Measurements from ENCODE around the gene GPRC5A. TPM values are rescaled to one million over a fixed set of nuclear protein-coding genes. Genes with fewer than 3 reads are reported as not detected.

Gene GPRC5A
- total RNA-seq, 1 donor from 2014 or later = 13.1 TPM

GRCh38 chr12:12881151-12881909, 10.0 kb upstream of the GPRC5A start:
- Mint-ChIP-seq H3K9me3 (ENCODE audit: low read depth) (no peaks in the 10 kb centered on the region), H3K36me3 (ENCODE audit: low read depth) (no peaks in the 10 kb centered on the region), H3K4me3 (ENCODE audit: unreplicated experiment) (no peak overlapping the region), H3K27ac (ENCODE audit: unreplicated experiment) (peak overlapping the region; percentile 65), H3K27me3 (ENCODE audit: low read depth) (no peaks in the 10 kb centered on the region), H3K4me1 (ENCODE audit: low read depth) (peaks cover 56% of the 10 kb centered on the region)
- no peak for TF ChIP-seq CTCF (IDR thresholded peaks at IDR 0.05)
- DNase-seq (ENCODE audit: low spot score) = no peak

- no peaks in the 10 kb centered on the region for H3K36me3 Mint-ChIP-seq (ENCODE audit: low read depth)
- H3K27me3 Mint-ChIP-seq (ENCODE audit: low read depth) = no peaks in the 10 kb centered on the region
- H3K27ac Mint-ChIP-seq (ENCODE audit: unreplicated experiment) = no peak overlapping the region
- no peaks in the 10 kb centered on the region for H3K9me3 Mint-ChIP-seq (ENCODE audit: low read depth)
- H3K4me3 Mint-ChIP-seq (ENCODE audit: unreplicated experiment) = no peak overlapping the region
- no peak for DNase-seq (ENCODE audit: low spot score)
- TF ChIP-seq CTCF (IDR thresholded peaks at IDR 0.05) = no peak
- peaks cover 50% of the 10 kb centered on the region for H3K4me1 Mint-ChIP-seq (ENCODE audit: low read depth)
Observed at GRCh38 chr12:12882288-12882687, 9.1 kb upstream of the GPRC5A start.

- Mint-ChIP-seq H3K36me3 (ENCODE audit: low read depth) (no peaks in the 10 kb centered on the region), H3K9me3 (ENCODE audit: low read depth) (no peaks in the 10 kb centered on the region), H3K27ac (ENCODE audit: unreplicated experiment) (peak overlapping the region; percentile 61), H3K27me3 (ENCODE audit: low read depth) (no peaks in the 10 kb centered on the region), H3K4me3 (ENCODE audit: unreplicated experiment) (no peak overlapping the region), H3K4me1 (ENCODE audit: low read depth) (peaks cover 42% of the 10 kb centered on the region)
- TF ChIP-seq CTCF (IDR thresholded peaks at IDR 0.05) = no peak
- no peak for DNase-seq (ENCODE audit: low spot score)
Observed at GRCh38 chr12:12883369-12884001, 7.9 kb upstream of the GPRC5A start.

- Mint-ChIP-seq H3K4me1 (ENCODE audit: low read depth) (peaks cover 40% of the 10 kb centered on the region), H3K9me3 (ENCODE audit: low read depth) (no peaks in the 10 kb centered on the region), H3K27ac (ENCODE audit: unreplicated experiment) (no peak overlapping the region), H3K27me3 (ENCODE audit: low read depth) (no peaks in the 10 kb centered on the region), H3K4me3 (ENCODE audit: unreplicated experiment) (no peak overlapping the region), H3K36me3 (ENCODE audit: low read depth) (no peaks in the 10 kb centered on the region)
- DNase-seq (ENCODE audit: low spot score) = no peak
- TF ChIP-seq CTCF (IDR thresholded peaks at IDR 0.05) = no peak
Observed at GRCh38 chr12:12885096-12885792, 6.1 kb upstream of the GPRC5A start.

- DNase-seq (ENCODE audit: low spot score) = no peak
- no peaks in the 10 kb centered on the region for H3K36me3 Mint-ChIP-seq (ENCODE audit: low read depth)
- H3K27ac Mint-ChIP-seq (ENCODE audit: unreplicated experiment) = no peak overlapping the region
- H3K4me3 Mint-ChIP-seq (ENCODE audit: unreplicated experiment) = no peak overlapping the region
- TF ChIP-seq CTCF (IDR thresholded peaks at IDR 0.05) = no peak
- no peaks in the 10 kb centered on the region for H3K9me3 Mint-ChIP-seq (ENCODE audit: low read depth)
- H3K27me3 Mint-ChIP-seq (ENCODE audit: low read depth) = no peaks in the 10 kb centered on the region
- H3K4me1 Mint-ChIP-seq (ENCODE audit: low read depth) = peaks cover 45% of the 10 kb centered on the region
Observed at GRCh38 chr12:12887471-12887870, 3.9 kb upstream of the GPRC5A start.

All from chondrocyte (in vitro differentiated cells).